B cell (primary cell): ENCODE measurements around the gene STOML3. TPM values are rescaled to one million over a fixed set of nuclear protein-coding genes. Genes with fewer than 3 reads are reported as not detected.

Experiments used
- ATAC-seq: fragments of 200-7000 bp; cut with Tn5 transposase; one replicate; pipeline ENCODE4 v1.10.0; 2021; ENCODE audit warnings: low read depth, mild to moderate bottlenecking, moderate number of reproducible peaks, moderate library complexity
- CTCF ChIA-PET: fragments of 350-600 bp; sonication (Branson Sonifier 250); formaldehyde crosslinking; loops from one replicate; lab custom pipeline; 2021; ENCODE audit warnings: antibody characterized with exemption, inconsistent platforms; lab: Charles Lee
- POLR2A ChIA-PET: fragments of 350-600 bp; sonication (Branson Sonifier 250); formaldehyde crosslinking; loops from one replicate; lab custom pipeline; 2021; ENCODE audit warnings: antibody characterized with exemption; lab: Charles Lee
- DNase-seq: peaks from one replicate; pipeline ENCODE4 v3.0.0; 2013
- H2AFZ ChIP-seq: 2 replicates; pipeline ENCODE4 v1.6.1; 2012; ENCODE audit warnings: mild to moderate bottlenecking, low read depth, low read length; ENCODE audit not compliant: insufficient read depth, poor library complexity, severe bottlenecking
- H3K27ac ChIP-seq, 2 donors: 1 replicate in 1 of 2; 2 replicates in 1 of 2; pipeline ENCODE4 v1.5.1; 2012 to 2013; ENCODE audit warnings: low read length in 2 of 2, mild to moderate bottlenecking in 2 of 2, moderate library complexity in 1 of 2
- H3K27me3 ChIP-seq, 4 experiments: fragments of 200-600 bp in 1 of 4; sonication (generic) in 1 of 4; replicated peaks in 1 of 4; 1 replicate in 2 of 4; 2 replicates in 2 of 4; pipeline versions ENCODE4 v1.6.1 to v1.7.0; 2013 to 2016; ENCODE audit warnings: low read length in 3 of 4, mild to moderate bottlenecking in 2 of 4, mixed read lengths in 1 of 4, moderate library complexity in 1 of 4; ENCODE audit not compliant: insufficient read depth in 4 of 4, control insufficient read depth in 3 of 4; ENCODE audit errors: control extremely low read depth in 1 of 4
- H3K36me3 ChIP-seq, 2 experiments: replicated peaks in 1 of 2; 1 replicate in 1 of 2; 2 replicates in 1 of 2; pipeline versions ENCODE4 v1.6.1 to v1.7.1; 2013; ENCODE audit warnings: low read length in 1 of 2; ENCODE audit not compliant: insufficient read depth in 2 of 2, control insufficient read depth in 1 of 2; ENCODE audit errors: control extremely low read depth in 1 of 2, extremely low read depth in 1 of 2
- H3K4me1 ChIP-seq, 2 donors: fragments of 200-600 bp in 1 of 2; sonication (generic) in 1 of 2; 1 replicate in 1 of 2; 2 replicates in 1 of 2; pipeline versions ENCODE4 v1.5.1 to v1.6.1; 2013 to 2017; ENCODE audit warnings: low read length in 2 of 2; ENCODE audit not compliant: control insufficient read depth in 2 of 2, insufficient read depth in 2 of 2
- H3K4me2 ChIP-seq: replicated peaks from 2 replicates; pipeline ENCODE3; 2012; ENCODE audit warnings: mild to moderate bottlenecking, low read depth, low read length; ENCODE audit not compliant: poor library complexity, severe bottlenecking
- H3K4me3 ChIP-seq, 5 experiments: fragments of 200-600 bp in 1 of 5; sonication (generic) in 1 of 5; 1 replicate in 3 of 5; 2 replicates in 2 of 5; pipeline versions ENCODE4 v1.5.1 to v1.7.0; 2011 to 2016; ENCODE audit warnings: low read length in 4 of 5, mild to moderate bottlenecking in 4 of 5, low read depth in 2 of 5, control low read depth in 1 of 5, moderate library complexity in 1 of 5; ENCODE audit not compliant: insufficient read depth in 1 of 5; ENCODE audit errors: control extremely low read depth in 1 of 5, extremely low read depth in 1 of 5
- H3K79me2 ChIP-seq: fragments of 200-600 bp; sonication (generic); one replicate; pipeline ENCODE4 v1.6.0; 2016; ENCODE audit warnings: low read length; ENCODE audit not compliant: control insufficient read depth, insufficient read depth
- H3K9ac ChIP-seq: fragments of 200-600 bp; sonication (generic); 2 replicates; pipeline ENCODE4 v1.6.1; 2017; ENCODE audit warnings: mild to moderate bottlenecking, low read length, moderate library complexity
- H3K9me3 ChIP-seq, 3 donors: one replicate each; pipeline versions ENCODE4 v1.6.1 to v1.7.1; 2013; ENCODE audit warnings: low read length in 2 of 3; ENCODE audit not compliant: control insufficient read depth in 2 of 3, insufficient read depth in 1 of 3; ENCODE audit errors: control extremely low read depth in 1 of 3
- H4K20me1 ChIP-seq: 2 replicates; pipeline ENCODE4 v1.6.0; 2012; ENCODE audit warnings: mild to moderate bottlenecking, low read length; ENCODE audit not compliant: insufficient read depth, control insufficient read depth, poor library complexity, severe bottlenecking
- H3K27ac Mint-ChIP-seq: one replicate; pipeline ENCODE4 v1.8.0; 2021; ENCODE audit warnings: mixed read lengths
- H3K27me3 Mint-ChIP-seq: one replicate; pipeline ENCODE4 v1.8.0; 2021; ENCODE audit warnings: mixed read lengths
- H3K4me1 Mint-ChIP-seq: one replicate; pipeline ENCODE4 v1.8.0; 2021; ENCODE audit warnings: mixed read lengths
- H3K4me3 Mint-ChIP-seq: one replicate; pipeline ENCODE4 v1.8.0; 2021; ENCODE audit warnings: mixed read lengths
- H3K9me3 Mint-ChIP-seq: one replicate; pipeline ENCODE4 v1.8.0; 2022; ENCODE audit warnings: mixed read lengths; ENCODE audit not compliant: insufficient read depth
- CTCF ChIP-seq: fragments of 200-600 bp; IDR thresholded peaks from one replicate; pipeline ENCODE4 v1.8.0; 2022; ENCODE audit warnings: antibody characterized with exemption, mild to moderate bottlenecking
- EZH2 ChIP-seq: IDR thresholded peaks from 2 replicates; pipeline ENCODE4 v1.6.1; 2012; ENCODE audit warnings: borderline replicate concordance, low read depth, mild to moderate bottlenecking, moderate library complexity, low read length; ENCODE audit not compliant: insufficient read depth, poor library complexity, severe bottlenecking
- WGBS: methylation state at CpG from one replicate; pipeline ENCODE4 v1.1.5; 2013; ENCODE audit warnings: missing lambda C conversion rate; ENCODE audit not compliant: insufficient coverage; 5-methylcytosine and 5-hydroxymethylcytosine counted together
- intact Hi-C: fragments of 100-400 bp; cut with micrococcal nuclease; formaldehyde crosslinking; loops from one replicate; pipeline ENCODE4 v1.10.0; 2022
- polyA plus RNA-seq: library from polyadenylated mRNA; depleted of rRNA; stranded (reverse); fragments of >200 nt; gene quantifications from 2 replicates; pipeline ENCODE4 v1.2.3, GENCODE V29; 2012
- total RNA-seq, 2 donors: library from RNA; stranded (reverse); fragments of 120-200 nt in 1 of 2; gene quantifications; 1 replicate in 1 of 2; 2 replicates in 1 of 2; pipeline versions ENCODE4 v1.2.3 to v1.2.4, GENCODE V29; 2013 to 2022

The STOML3 gene
- total and polyA plus RNA-seq, 2 donors (not counting 1 experiment from before 2014, with no cell fraction given): not detected

- ATAC-seq: peak; percentile 84
- H3K4me1 ChIP-seq: peaks cover 30 to 35% of the 10 kb centered on the region in 2 donors
- no peaks in the 10 kb centered on the region for H3K9me3 Mint-ChIP-seq
- peaks cover 0 to 7% of the 10 kb centered on the region in 2 experiments for H3K36me3 ChIP-seq
- TF ChIP-seq EZH2: no peak
- H3K9me3 ChIP-seq: no peaks in the 10 kb centered on the region
- no peaks in the 10 kb centered on the region for H3K27me3 Mint-ChIP-seq
- peak within 1 kb of the TSS; percentile 87 for H3K4me2 ChIP-seq
- H3K4me3 ChIP-seq: peak within 1 kb of the TSS; percentile 67 to 99 (median 90)
- peaks cover 52% of the 10 kb centered on the region for H3K79me2 ChIP-seq
- WGBS: under 1% methylated on average over 38 of the region's 41 CpGs
- no peaks in the 10 kb centered on the region for H3K27me3 ChIP-seq
- peak within 1 kb of the TSS; percentile 100 for H3K27ac Mint-ChIP-seq
- peak; percentile 92 for DNase-seq
- peaks cover 55% of the 10 kb centered on the region for H3K4me1 Mint-ChIP-seq
- intact Hi-C loops: loop anchor here (1.0 to 10.0 kb wide), 4 partner anchors 617 to 1979 kb away; partner anchors contain the start of genes COG6, MRPS31 and SUPT20H
- peak within 1 kb of the TSS; percentile 89 for H3K9ac ChIP-seq
- peaks cover 26% of the 10 kb centered on the region for H4K20me1 ChIP-seq
- H3K4me3 Mint-ChIP-seq: peak within 1 kb of the TSS; percentile 92
- ChIA-PET CTCF (no interaction called here), POLR2A (interaction anchor here (1.9 kb wide), 1 partner anchor 689 kb away, joined by 4 read pairs; the partner anchor contains the start of gene UFM1)
- H2AFZ ChIP-seq: peak within 1 kb of the TSS; percentile 95
- peak within 1 kb of the TSS; percentile 81 to 95 for H3K27ac ChIP-seq
Observed at GRCh38 chr13:39037880-39038568, 47.4 kb upstream of the STOML3 start, which contains the start of the genes NHLRC3 and PROSER1. NHLRC3 (plus strand) TSS chr13:39038456; CDS start chr13:39038640, 184 bp downstream. PROSER1 (minus strand) TSS chr13:39038089; CDS start chr13:39037242, 847 bp downstream.

DNA sequence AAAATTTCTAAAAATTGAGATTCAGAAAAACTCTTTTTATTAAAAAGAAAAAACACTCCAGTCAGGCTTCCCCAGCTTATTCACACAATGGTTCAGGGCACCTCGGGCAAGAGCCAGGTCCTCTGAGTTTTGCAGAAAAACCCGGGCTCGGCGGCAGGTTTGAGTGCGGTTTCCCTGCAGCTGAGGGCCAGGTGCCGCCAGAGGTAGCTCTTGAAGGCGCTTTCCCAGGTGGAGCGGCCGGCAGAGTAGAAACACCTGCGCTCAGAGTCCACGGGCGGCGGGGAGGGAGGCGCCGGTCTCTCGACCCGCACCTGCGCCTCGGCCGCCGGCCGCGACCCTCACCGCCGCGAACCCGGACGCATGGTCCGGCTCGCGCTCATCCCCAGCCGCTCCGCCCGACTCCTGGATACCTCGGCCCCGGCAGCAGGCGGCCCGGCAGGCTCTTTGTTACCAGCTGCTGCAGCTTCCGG lies 46.8 kb upstream of the STOML3 start:
- Mint-ChIP-seq H3K4me3 (peak overlapping the region; percentile 92), H3K4me1 (peaks cover 55% of the 10 kb centered on the region), H3K9me3 (no peaks in the 10 kb centered on the region), H3K27me3 (no peaks in the 10 kb centered on the region), H3K27ac (peak overlapping the region; percentile 100)
- DNase-seq (no peak), ATAC-seq (no peak)
- TF ChIP-seq CTCF: no peak
- no peak for TF ChIP-seq EZH2
- POLR2A ChIA-PET: interaction anchor here (1.9 kb wide), 1 partner anchor 688 kb away, joined by 4 read pairs; the partner anchor contains the start of gene UFM1
- Histone ChIP-seq H2AFZ (peak overlapping the region; percentile 95), H3K27me3 (no peaks in the 10 kb centered on the region), H3K9ac (peak overlapping the region; percentile 89), H3K4me2 (peak overlapping the region; percentile 87), H3K79me2 (peaks cover 55% of the 10 kb centered on the region), H3K4me1 (peaks cover 30 to 35% of the 10 kb centered on the region in 2 donors), H3K36me3 (peaks cover 0 to 7% of the 10 kb centered on the region in 2 experiments), H4K20me1 (peaks cover 26% of the 10 kb centered on the region), H3K9me3 (no peaks in the 10 kb centered on the region), H3K27ac (peak overlapping the region; percentile 81 to 95), H3K4me3 (peak overlapping the region; percentile 67 to 99 (median 90))
- intact Hi-C loops: loop anchor here (10.0 kb wide), 2 partner anchors 1547 to 1737 kb away; partner anchors contain the start of gene MRPS31
- CTCF ChIA-PET: interaction anchor here (0.9 kb wide), 1 partner anchor 13 kb away, joined by 3 read pairs; no protein-coding TSS in a partner anchor
- under 1% methylated on average over 39 of the region's 39 CpGs for WGBS
